ENCODE measurements around the gene ZNF683.
"Not testable (repeated sequence)": the region's sequence is repeated elsewhere in the genome, so short reads cannot be mapped to it uniquely, and the experiment has no call there.

Gene ZNF683

GRCh38 chr1:26384076-26384475 lies 11.5 kb upstream of the ZNF683 start:
- no peak for DNase-seq

DNA sequence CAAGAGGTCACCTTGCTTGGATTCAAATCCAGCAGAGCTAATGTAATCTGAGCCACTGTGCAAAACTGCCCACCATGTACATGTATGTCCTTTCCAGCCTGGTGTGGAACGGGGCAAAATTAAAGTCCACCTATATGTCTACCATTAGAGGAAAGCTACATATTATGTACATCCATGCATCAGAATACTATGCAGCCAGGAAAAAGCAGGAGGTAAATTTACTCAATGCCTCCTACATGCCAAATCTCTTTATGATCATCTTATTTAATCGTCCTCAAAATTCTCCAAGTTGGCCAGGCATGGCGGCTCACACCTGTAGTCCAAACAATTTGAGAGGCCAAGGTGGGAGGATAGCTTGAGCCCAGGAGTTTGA lies 6.3 kb upstream of the ZNF683 start:
- no peak for DNase-seq

- no peak for DNase-seq
Observed at GRCh38 chr1:26378088-26378878, 5.7 kb upstream of the ZNF683 start.

GRCh38 chr1:26376050-26376449 lies 3.5 kb upstream of the ZNF683 start:
- no peak for DNase-seq

DNA sequence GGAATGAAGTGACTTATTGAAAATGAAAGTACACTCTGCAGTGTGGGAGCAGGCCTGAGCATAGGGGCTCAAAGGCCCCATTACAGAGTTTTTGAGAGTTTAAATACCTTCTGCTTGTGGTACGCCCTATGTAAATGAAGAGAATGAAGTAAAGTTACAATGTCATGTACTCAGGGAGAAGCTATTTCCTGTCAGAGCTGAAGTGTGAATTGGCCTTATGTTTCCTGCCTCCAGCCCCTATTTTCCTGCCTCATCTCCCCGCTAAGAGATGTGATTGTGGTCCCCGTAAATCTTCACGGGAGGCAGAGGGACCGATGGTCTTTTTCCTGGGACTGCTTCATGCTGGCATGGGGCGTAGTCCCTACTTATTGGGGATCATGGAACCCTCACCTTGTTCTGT lies 2.5 kb upstream of the ZNF683 start:
- no peak for DNase-seq

DNA sequence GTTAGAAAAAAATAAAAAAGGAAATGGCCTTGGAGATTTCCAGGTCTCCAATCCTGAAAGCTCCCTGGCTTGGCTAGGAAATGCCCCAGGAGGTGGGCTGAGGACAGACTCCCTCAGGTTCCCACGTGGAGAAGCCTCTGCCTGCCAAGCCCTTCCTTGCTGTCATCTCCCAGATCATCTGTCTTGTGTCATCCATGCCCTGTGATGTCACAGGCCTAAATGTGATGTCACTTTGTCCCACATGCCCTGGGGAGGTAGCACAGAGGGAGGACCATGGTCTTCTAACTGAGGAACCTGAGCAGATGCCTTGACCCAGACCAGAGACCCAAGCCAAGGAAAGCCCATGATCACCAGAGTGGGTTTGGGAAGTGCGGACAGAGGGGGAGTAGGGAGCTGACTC lies 1.8 kb upstream of the ZNF683 start:
- DNase-seq = not testable (repeated sequence)

DNA sequence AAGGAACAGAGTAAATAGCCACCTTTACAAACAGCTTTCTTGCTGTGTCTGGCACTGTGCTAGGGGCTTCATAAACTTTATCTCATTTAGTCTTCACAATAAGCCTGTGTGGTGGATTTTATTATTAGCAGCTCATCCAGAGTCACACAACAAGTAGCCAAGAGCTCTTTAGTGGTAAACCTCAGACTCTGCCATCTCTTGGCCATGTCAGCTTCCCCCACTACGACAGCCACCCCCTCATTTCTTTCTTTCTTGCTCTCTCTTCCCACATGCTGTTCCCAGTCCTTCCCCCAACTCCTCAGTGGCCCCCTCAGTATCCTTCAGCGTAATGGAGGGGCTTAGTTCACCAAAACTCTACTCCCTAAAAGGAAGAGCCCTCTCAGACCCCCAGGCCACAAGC lies 1.2 kb upstream of the ZNF683 start:
- DNase-seq = no peak

GRCh38 chr1:26373281-26373680 lies 731 bp upstream of the ZNF683 start:
- no peak for DNase-seq

- no peak for DNase-seq
Observed at GRCh38 chr1:26372039-26372438, 511 bp downstream of the ZNF683 start.

- no peak for DNase-seq
Observed at GRCh38 chr1:26370591-26371382, 1.8 kb downstream of the ZNF683 start.

GRCh38 chr1:26368486-26368885 lies 4.1 kb downstream of the ZNF683 start:
- DNase-seq = no peak

GRCh38 chr1:26368006-26368405 lies 4.5 kb downstream of the ZNF683 start:
- DNase-seq = no peak

DNA sequence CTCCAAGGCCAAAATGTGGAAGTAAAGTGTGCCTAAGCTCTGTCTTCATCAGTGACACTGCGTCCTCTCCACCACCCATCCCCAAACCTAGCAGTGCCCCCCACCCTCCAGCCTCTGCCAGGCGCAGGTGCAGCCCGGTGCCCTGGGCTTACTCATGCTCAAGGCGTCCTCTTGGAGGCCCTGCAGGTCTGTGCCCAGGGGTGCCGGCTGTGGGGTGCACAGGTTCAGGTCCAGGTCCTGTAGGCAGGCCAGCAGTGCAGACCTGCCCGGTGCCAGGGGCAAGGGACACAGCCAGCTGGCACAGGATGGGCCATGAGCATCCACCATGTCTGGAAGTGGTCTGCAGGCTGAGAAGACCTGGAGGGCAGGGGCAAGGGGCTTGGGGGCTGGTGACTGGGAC lies 5.1 kb downstream of the ZNF683 start:
- no peak for DNase-seq

DNA sequence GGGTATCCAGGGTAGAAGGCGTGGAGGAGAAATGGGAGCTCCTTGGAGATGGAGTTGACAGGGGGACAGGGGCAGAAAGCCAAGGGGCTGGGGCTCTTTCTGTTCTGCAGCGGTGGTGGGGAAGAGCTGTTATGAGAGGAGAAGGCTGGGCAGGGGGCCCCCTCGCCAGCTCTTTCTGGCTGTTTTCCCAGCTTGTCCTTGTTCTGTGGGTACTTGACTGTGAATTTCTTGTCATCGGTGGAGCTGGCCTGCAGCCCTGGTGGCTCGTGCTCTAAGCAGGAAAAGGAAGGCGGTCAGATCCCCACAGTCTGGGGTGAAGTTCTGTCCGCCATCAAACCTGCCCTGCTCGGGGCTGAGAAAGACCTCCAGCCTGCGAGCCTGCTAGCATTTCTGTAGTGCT lies 7.6 kb downstream of the ZNF683 start:
- DNase-seq = no peak

DNA sequence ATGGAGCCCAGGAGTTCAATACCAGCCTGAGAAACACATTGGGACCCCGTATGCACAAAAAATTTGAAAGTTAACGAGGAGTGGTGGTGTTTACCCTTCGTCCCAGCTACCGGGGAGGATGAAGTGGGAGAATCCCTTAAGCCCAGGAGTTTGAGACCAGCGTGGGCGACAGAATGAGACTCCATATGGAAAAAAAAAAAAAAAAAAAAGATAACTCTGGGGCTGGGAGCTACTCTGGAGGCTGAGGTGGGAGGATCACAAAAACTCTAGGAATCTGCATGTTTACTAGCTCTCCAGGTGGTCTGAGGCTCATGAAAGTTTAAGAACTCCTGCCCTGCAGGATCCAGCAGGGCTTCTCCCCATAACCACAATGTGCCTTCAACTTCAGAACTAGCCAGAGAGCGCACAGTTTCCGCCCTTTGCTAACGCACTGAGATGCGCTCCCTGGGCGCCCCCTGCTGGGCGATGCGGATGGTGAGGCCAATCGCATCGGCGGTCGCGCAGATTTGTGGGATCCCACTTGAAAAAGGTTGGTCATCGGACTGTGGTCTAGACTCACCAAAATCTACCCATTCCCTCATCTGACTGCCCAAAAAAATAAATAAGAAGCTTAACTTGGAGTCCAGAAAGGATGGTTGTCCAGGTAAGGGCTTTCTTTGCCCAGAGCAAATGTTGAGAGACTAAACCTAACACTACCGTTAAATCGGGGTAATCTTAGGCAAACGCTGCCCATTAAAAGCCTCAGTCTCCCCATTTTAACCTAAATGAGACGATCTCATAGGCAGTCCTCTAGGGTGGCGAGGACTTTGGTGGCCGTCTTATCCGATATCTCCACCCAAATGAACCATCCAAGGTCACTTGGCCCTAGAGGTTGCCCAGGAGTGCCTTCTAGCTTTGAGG lies 8.8 kb downstream of the ZNF683 start:
- peak; percentile 67 for DNase-seq

GRCh38 chr1:26362331-26362730 lies 10.2 kb downstream of the ZNF683 start:
- DNase-seq = no peak

GRCh38 chr1:26361605-26362122 lies 10.9 kb downstream of the ZNF683 start:
- DNase-seq = no peak

DNA sequence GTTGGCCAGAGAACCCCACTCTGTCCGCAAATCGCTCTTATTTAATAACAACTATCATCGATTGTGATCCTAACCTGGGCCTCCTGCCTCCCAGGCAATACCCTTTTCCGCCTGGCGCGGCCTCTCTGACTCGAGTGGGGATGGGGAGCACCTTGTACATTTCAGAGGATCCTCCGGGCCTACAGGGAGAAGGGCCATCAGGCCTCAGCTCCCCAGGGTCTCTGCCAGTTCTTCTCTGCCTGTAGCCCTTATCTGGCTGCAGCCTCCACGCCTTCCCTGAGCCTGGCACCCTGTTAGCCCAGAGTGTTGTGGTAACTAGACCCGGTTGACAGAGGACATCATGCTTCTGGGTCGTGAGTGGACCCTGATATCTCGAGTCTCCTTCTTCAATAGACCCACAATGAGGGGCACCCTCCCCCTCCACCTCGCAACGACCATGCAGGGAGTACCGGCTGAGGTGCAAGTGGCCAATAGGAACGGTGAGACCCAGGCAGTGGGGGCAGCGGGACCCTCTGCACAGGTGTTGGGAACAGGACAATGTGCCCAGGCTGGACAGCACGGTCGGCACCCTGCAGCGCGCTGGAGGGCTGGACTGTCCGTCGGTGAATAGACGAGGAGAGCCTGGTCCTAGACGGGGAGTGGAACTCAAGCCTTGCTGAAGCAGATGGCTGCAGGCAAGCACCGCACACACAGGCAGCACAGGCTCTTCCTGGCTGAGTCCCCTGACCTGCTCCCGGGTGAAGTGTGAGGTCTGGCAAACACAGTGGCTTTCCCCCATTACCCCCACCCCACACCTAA lies 11.5 kb downstream of the ZNF683 start:
- no peak for DNase-seq

DNA sequence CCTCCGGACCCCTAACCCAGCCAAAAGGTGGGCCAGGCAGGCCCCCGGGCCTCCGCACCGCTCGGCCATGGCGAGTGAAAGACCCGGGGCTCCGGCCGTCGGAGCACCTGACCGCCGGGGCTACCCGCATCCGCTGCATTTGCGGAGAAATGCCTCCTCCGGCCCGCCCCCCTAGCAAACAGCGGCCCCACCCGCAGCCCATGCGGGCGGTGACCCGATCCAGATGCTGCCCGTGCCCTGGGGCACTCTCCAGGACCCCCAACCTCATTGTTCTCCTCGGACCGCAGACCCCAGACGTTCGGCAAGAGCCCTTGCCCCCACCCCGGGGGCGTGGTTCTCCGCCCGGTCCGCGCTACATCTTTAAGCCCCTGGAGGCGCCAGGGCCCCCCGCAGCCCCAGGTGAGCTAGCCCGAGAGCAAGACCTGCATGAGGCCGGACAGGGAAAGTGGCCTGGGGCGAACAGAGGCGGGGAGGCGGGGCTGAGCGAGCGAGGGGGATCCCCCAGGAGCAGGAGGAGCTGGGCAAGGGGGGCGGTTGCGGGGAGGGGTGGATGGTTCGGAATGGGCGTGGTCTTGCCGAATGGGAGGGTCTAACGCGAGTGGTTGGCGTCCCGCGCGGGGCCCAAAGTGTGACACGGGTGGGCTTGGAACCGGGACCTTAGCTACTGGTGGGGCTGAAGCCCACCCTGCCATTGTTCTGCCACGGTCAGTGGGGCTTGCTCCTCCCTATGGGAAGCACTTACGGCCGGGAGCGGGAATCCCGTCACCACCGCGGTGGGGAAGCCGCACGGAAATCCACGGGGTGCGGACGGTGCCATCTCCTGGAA lies 12.4 kb downstream of the ZNF683 start:
- DNase-seq = no peak

- DNase-seq = no peak
Observed at GRCh38 chr1:26358411-26359384, 13.9 kb downstream of the ZNF683 start.
